ENCODE measurements around the gene GLB1L2.

DNA sequence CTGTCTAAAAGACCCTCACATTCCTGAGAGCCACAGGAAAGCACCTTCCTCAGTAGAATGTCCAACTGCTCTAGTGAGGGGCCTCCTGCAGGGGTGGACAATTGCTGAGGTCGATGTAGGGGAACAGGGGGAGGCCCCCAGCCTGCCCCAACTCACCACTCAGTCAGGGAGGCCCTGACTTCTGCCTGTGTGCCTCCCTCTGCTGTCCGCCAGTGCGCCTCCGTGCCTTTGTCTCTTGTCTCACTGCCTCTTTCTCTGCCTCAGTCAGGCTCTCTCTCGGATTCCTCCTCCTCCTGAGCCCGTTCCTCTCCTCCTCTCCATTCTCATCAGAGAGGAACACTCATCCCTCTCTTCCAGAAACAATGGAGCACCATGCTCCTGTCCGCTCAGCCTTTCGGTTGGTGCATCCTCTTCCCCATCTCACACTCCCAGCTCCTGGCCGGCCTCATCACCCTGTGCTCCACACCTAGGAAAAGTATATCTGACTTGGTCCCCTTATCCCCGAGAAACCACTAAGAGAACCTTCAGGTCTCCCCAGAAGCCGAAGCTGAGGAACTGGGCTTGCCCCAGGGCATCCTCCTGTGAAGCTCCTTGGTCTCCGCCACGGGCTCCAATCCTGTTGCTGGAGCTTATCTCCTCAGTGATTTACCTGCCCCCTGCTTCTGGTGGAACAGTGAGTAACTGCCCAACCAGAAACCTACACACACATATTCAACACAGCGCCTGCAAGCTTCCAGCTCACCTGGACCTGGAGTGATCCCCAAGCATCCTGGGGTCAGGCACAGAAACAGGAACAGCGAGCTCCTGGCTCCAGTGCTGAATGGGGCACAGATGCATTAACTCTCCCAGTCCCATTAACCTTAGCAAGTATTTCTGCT is 78.0 kb downstream of the GLB1L2 start:
- TF ChIP-seq, protein P1, sequence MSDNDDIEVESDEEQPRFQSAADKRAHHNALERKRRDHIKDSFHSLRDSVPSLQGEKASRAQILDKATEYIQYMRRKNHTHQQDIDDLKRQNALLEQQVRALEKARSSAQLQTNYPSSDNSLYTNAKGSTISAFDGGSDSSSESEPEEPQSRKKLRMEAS (IDR thresholded peaks at IDR 0.05; ENCODE audit: low read depth, low read length), result no peak
- TF ChIP-seq, protein P2, sequence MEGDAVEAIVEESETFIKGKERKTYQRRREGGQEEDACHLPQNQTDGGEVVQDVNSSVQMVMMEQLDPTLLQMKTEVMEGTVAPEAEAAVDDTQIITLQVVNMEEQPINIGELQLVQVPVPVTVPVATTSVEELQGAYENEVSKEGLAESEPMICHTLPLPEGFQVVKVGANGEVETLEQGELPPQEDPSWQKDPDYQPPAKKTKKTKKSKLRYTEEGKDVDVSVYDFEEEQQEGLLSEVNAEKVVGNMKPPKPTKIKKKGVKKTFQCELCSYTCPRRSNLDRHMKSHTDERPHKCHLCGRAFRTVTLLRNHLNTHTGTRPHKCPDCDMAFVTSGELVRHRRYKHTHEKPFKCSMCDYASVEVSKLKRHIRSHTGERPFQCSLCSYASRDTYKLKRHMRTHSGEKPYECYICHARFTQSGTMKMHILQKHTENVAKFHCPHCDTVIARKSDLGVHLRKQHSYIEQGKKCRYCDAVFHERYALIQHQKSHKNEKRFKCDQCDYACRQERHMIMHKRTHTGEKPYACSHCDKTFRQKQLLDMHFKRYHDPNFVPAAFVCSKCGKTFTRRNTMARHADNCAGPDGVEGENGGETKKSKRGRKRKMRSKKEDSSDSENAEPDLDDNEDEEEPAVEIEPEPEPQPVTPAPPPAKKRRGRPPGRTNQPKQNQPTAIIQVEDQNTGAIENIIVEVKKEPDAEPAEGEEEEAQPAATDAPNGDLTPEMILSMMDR (IDR thresholded peaks at IDR 0.05; ENCODE audit: low read depth, low read length), result no peak
- no peak for TF ChIP-seq POLR2A (IDR thresholded peaks at IDR 0.05; ENCODE audit: extremely low read depth, insufficient read length)

All from NB4 (cell line).